Dedifferentiated amniotic fluid mesenchymal stem cell (primary cell): ENCODE results near the gene FAM78B.

ENCODE experiments used
- DNase-seq: peaks from one replicate; pipeline ENCODE4 v3.0.0-alpha.2; 2016; ENCODE audit errors: extremely low spot score

Gene FAM78B

GRCh38 chr1:166166698-166167571, at the start of gene FAM78B:
Gene FAM78B (minus strand): TSS chr1:166167001. CDS start chr1:166166248, 753 bp downstream.
- no peak for DNase-seq

GRCh38 chr1:166202546-166202945, 35.7 kb upstream of the FAM78B start:
- DNase-seq, result no peak

- DNase-seq, result no peak
Measured at GRCh38 chr1:166200743-166201142, 33.9 kb upstream of the FAM78B start.

GRCh38 chr1:166197597-166197996, 30.8 kb upstream of the FAM78B start:
- no peak for DNase-seq

- no peak for DNase-seq
Measured at GRCh38 chr1:166197141-166197540, 30.3 kb upstream of the FAM78B start.

- no peak for DNase-seq
Measured at GRCh38 chr1:166193057-166193698, 26.4 kb upstream of the FAM78B start.

GRCh38 chr1:166190400-166190799, 23.6 kb upstream of the FAM78B start:
- DNase-seq, result no peak

- DNase-seq, result no peak
Measured at GRCh38 chr1:166189126-166189525, 22.3 kb upstream of the FAM78B start.

GRCh38 chr1:166185526-166185925, 18.7 kb upstream of the FAM78B start:
- DNase-seq, result no peak

- no peak for DNase-seq
Measured at GRCh38 chr1:166184897-166185296, 18.1 kb upstream of the FAM78B start.

GRCh38 chr1:166184012-166184411, 17.2 kb upstream of the FAM78B start:
- DNase-seq, result no peak

GRCh38 chr1:166182281-166182680, 15.5 kb upstream of the FAM78B start:
- DNase-seq, result no peak

- no peak for DNase-seq
Measured at GRCh38 chr1:166176416-166176815, 9.6 kb upstream of the FAM78B start.

- DNase-seq, result no peak
Measured at GRCh38 chr1:166175032-166175431, 8.2 kb upstream of the FAM78B start.

GRCh38 chr1:166174108-166174507, 7.3 kb upstream of the FAM78B start:
- DNase-seq, result no peak

GRCh38 chr1:166172106-166172505, 5.3 kb upstream of the FAM78B start:
- DNase-seq, result no peak

- no peak for DNase-seq
Measured at GRCh38 chr1:166170726-166171125, 3.9 kb upstream of the FAM78B start.

GRCh38 chr1:166170075-166170474, 3.3 kb upstream of the FAM78B start:
- no peak for DNase-seq

GRCh38 chr1:166169182-166169581, 2.4 kb upstream of the FAM78B start:
- no peak for DNase-seq

- no peak for DNase-seq
Measured at GRCh38 chr1:166167572-166167925, 748 bp upstream of the FAM78B start.

GRCh38 chr1:166166329-166166697, 488 bp downstream of the FAM78B start:
- DNase-seq, result no peak

- DNase-seq, result no peak
Measured at GRCh38 chr1:166165661-166166328, 1.0 kb downstream of the FAM78B start.
